ENCODE measurements around the gene HAUS3. TPM values are rescaled to one million over a fixed set of nuclear protein-coding genes. Genes with fewer than 3 reads are reported as not detected.
"Not testable (repeated sequence)": the region's sequence is repeated elsewhere in the genome, so short reads cannot be mapped to it uniquely, and the experiment has no call there.

HAUS3 gene
- total RNA-seq, 2 donors from 2014 or later = 7.7 to 9.7 TPM

GRCh38 chr4:2277956-2278355, 36.0 kb upstream of the HAUS3 start:
- intact Hi-C loops (cut with DNase I, micrococcal nuclease) = no loop called here
- no peak for ATAC-seq
- no peak for DNase-seq

- intact Hi-C loops (cut with DNase I, micrococcal nuclease) = no loop called here
- DNase-seq (no peak), ATAC-seq (no peak)
These were observed 34.8 kb upstream of the HAUS3 start for GRCh38 chr4:2276581-2277325.

- ATAC-seq = no peak
- DNase-seq = no peak
- intact Hi-C loops (cut with DNase I, micrococcal nuclease) = no loop called here
These were observed 33.8 kb upstream of the HAUS3 start for GRCh38 chr4:2275546-2276251.

GRCh38 chr4:2275044-2275397, 33.1 kb upstream of the HAUS3 start:
- ATAC-seq; intact Hi-C loops (cut with DNase I, micrococcal nuclease); DNase-seq: not testable (repeated sequence)

GRCh38 chr4:2274320-2275043, 32.6 kb upstream of the HAUS3 start:
- ATAC-seq (no peak), DNase-seq (no peak)
- intact Hi-C loops (cut with DNase I, micrococcal nuclease) = no loop called here

- DNase-seq = no peak
- ATAC-seq = no peak
- intact Hi-C loops (cut with DNase I, micrococcal nuclease) = no loop called here
These were observed 31.9 kb upstream of the HAUS3 start for GRCh38 chr4:2273657-2274319.

- intact Hi-C loops (cut with DNase I, micrococcal nuclease) = no loop called here
- DNase-seq (no peak), ATAC-seq (no peak)
These were observed 31.3 kb upstream of the HAUS3 start for GRCh38 chr4:2273221-2273620.

- ATAC-seq = no peak
- no peak for DNase-seq
- intact Hi-C loops (cut with DNase I, micrococcal nuclease) = no loop called here
These were observed 30.9 kb upstream of the HAUS3 start for GRCh38 chr4:2272828-2273120.

- DNase-seq (no peak), ATAC-seq (no peak)
- intact Hi-C loops (cut with DNase I, micrococcal nuclease) = no loop called here
These were observed 30.3 kb upstream of the HAUS3 start for GRCh38 chr4:2272026-2272827.

- DNase-seq (no peak), ATAC-seq (no peak)
- intact Hi-C loops (cut with DNase I, micrococcal nuclease) = no loop called here
These were observed 29.5 kb upstream of the HAUS3 start for GRCh38 chr4:2271279-2272025.

- ATAC-seq (no peak), DNase-seq (no peak)
- intact Hi-C loops (cut with DNase I, micrococcal nuclease) = no loop called here
These were observed 28.6 kb upstream of the HAUS3 start for GRCh38 chr4:2270341-2271165.

- no peak for DNase-seq
- intact Hi-C loops (cut with DNase I, micrococcal nuclease) = loop anchor here in 1 of 2 donors (10.0 kb wide), 1 partner anchor 195 kb away; the partner anchor contains the start of gene RNF4
- ATAC-seq = no peak
These were observed 27.8 kb upstream of the HAUS3 start for GRCh38 chr4:2269618-2270163.

- DNase-seq (no peak), ATAC-seq (no peak)
- intact Hi-C loops (cut with DNase I, micrococcal nuclease) = loop anchor here in 1 of 2 donors (10.0 kb wide), 1 partner anchor 196 kb away; the partner anchor contains the start of gene RNF4
These were observed 27.2 kb upstream of the HAUS3 start for GRCh38 chr4:2269206-2269531.

GRCh38 chr4:2268357-2269205, 26.7 kb upstream of the HAUS3 start:
- no peak for DNase-seq
- ATAC-seq = no peak
- intact Hi-C loops (cut with DNase I, micrococcal nuclease) = loop anchor here in 1 of 2 donors (10.0 kb wide), 1 partner anchor 196 kb away; the partner anchor contains the start of gene RNF4

GRCh38 chr4:2267841-2268240, 25.9 kb upstream of the HAUS3 start:
- intact Hi-C loops (cut with DNase I, micrococcal nuclease) = loop anchor here in 1 of 2 donors (10.0 kb wide), 1 partner anchor 197 kb away; the partner anchor contains the start of gene RNF4
- no peak for ATAC-seq

GRCh38 chr4:2267320-2267811, 25.4 kb upstream of the HAUS3 start:
- no peak for ATAC-seq
- no peak for DNase-seq
- intact Hi-C loops (cut with DNase I, micrococcal nuclease) = loop anchor here in 1 of 2 donors (10.0 kb wide), 1 partner anchor 197 kb away; the partner anchor contains the start of gene RNF4

More at GRCh38 chr4:2267841-2268240, 25.9 kb upstream of the HAUS3 start:
- no peak for DNase-seq
